ENCODE data around the gene SPTBN5.
A peak's percentile ranks its signal among the peaks of the same experiment; 100 is the strongest.

SPTBN5 gene

GRCh38 chr15:41893422-41894250 is at the start of gene SPTBN5:
SPTBN5 (minus strand) TSS chr15:41894053; CDS start chr15:41893497, 556 bp downstream.
- no peaks in the 10 kb centered on the region for H3K27me3 ChIP-seq (ENCODE audit: control insufficient read depth in 2 of 2, insufficient read depth in 2 of 2, low read length in 2 of 2)
- peaks cover 0 to 7% of the 10 kb centered on the region in 2 donors for H3K36me3 ChIP-seq (ENCODE audit: control insufficient read depth in 2 of 2, insufficient read depth in 2 of 2, low read length in 2 of 2)
- peak within 1 kb of the TSS in 1 of 2 donors; percentile 52 for H3K27ac ChIP-seq (ENCODE audit: low read depth in 2 of 2, low read length in 2 of 2)
- H3K4me3 ChIP-seq (ENCODE audit: low read length in 2 of 2), result peak within 1 kb of the TSS in 1 of 2 donors; percentile 33
- H3K4me1 ChIP-seq (ENCODE audit: control insufficient read depth in 2 of 2, insufficient read depth in 2 of 2, low read length in 2 of 2), result peaks cover 8 to 12% of the 10 kb centered on the region in 2 donors
- H3K9me3 ChIP-seq (ENCODE audit: control insufficient read depth in 2 of 2, low read length in 2 of 2), result no peaks in the 10 kb centered on the region
- peak within 1 kb of the TSS in 1 of 2 donors; percentile 14 for H3K9ac ChIP-seq (ENCODE audit: low read depth in 1 of 2, low read length in 2 of 2)

GRCh38 chr15:41942886-41943285 is 49.0 kb upstream of the SPTBN5 start:
- H3K9me3 ChIP-seq (ENCODE audit: control insufficient read depth in 2 of 2, low read length in 2 of 2), result no peaks in the 10 kb centered on the region
- H3K9ac ChIP-seq (ENCODE audit: low read depth in 1 of 2, low read length in 2 of 2), result no peak overlapping the region
- no peak overlapping the region for H3K27ac ChIP-seq (ENCODE audit: low read depth in 2 of 2, low read length in 2 of 2)
- H3K4me1 ChIP-seq (ENCODE audit: control insufficient read depth in 2 of 2, insufficient read depth in 2 of 2, low read length in 2 of 2), result no peaks in the 10 kb centered on the region
- no peak overlapping the region for H3K4me3 ChIP-seq (ENCODE audit: low read length in 2 of 2)
- no peaks in the 10 kb centered on the region for H3K27me3 ChIP-seq (ENCODE audit: control insufficient read depth in 2 of 2, insufficient read depth in 2 of 2, low read length in 2 of 2)
- H3K36me3 ChIP-seq (ENCODE audit: control insufficient read depth in 2 of 2, insufficient read depth in 2 of 2, low read length in 2 of 2), result peaks cover 20 to 27% of the 10 kb centered on the region in 2 donors

DNA sequence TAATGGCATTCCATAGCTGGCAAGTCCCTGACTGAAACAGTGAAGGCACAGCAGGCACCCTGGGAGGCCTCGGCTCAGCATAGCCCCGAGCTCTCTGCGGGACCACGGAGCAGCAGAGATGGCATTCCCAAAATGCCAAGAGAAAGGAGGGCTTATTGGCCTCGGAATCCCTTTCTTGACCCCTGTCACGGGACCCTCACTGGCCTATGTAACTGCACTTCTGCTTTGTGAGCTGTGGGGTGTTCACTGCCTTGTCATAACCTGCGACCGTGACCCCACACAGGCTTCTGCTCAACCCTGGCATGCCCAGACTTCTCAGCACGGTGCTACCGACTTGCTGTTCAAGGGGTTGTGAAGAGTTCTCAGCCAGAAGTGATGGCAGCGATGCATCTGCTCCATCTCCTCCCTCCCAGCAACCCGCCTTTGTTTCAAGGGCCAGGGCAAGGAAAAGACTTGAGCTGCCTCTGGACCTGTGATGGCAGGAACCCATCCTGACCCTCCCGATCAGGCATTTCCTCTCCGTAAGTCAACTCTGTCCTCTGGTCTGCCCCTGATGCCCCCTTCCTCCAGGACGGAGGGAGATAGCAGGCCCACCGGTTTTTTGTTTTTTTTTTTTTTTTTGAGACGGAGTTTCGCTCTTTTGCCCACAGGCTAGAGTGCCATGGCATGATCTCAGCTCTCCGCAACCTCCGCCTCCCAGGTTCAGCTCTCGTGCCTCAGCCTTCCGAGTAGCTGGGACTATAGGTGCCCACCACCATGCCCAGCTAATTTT is 48.0 kb upstream of the SPTBN5 start:
- Histone ChIP-seq H3K9me3 (ENCODE audit: control insufficient read depth in 2 of 2, low read length in 2 of 2) (no peaks in the 10 kb centered on the region), H3K36me3 (ENCODE audit: control insufficient read depth in 2 of 2, insufficient read depth in 2 of 2, low read length in 2 of 2) (peaks cover 20 to 23% of the 10 kb centered on the region in 2 donors), H3K9ac (ENCODE audit: low read depth in 1 of 2, low read length in 2 of 2) (no peak overlapping the region), H3K4me1 (ENCODE audit: control insufficient read depth in 2 of 2, insufficient read depth in 2 of 2, low read length in 2 of 2) (peaks cover 0 to 5% of the 10 kb centered on the region in 2 donors), H3K27ac (ENCODE audit: low read depth in 2 of 2, low read length in 2 of 2) (no peak overlapping the region), H3K27me3 (ENCODE audit: control insufficient read depth in 2 of 2, insufficient read depth in 2 of 2, low read length in 2 of 2) (no peaks in the 10 kb centered on the region), H3K4me3 (ENCODE audit: low read length in 2 of 2) (no peak overlapping the region)

GRCh38 chr15:41940441-41940857 is 46.6 kb upstream of the SPTBN5 start:
- no peaks in the 10 kb centered on the region for H3K9me3 ChIP-seq (ENCODE audit: control insufficient read depth in 2 of 2, low read length in 2 of 2)
- H3K27me3 ChIP-seq (ENCODE audit: control insufficient read depth in 2 of 2, insufficient read depth in 2 of 2, low read length in 2 of 2), result no peaks in the 10 kb centered on the region
- H3K4me1 ChIP-seq (ENCODE audit: control insufficient read depth in 2 of 2, insufficient read depth in 2 of 2, low read length in 2 of 2), result peaks cover 0 to 11% of the 10 kb centered on the region in 2 donors
- no peak overlapping the region for H3K9ac ChIP-seq (ENCODE audit: low read depth in 1 of 2, low read length in 2 of 2)
- H3K36me3 ChIP-seq (ENCODE audit: control insufficient read depth in 2 of 2, insufficient read depth in 2 of 2, low read length in 2 of 2), result peaks cover 20 to 22% of the 10 kb centered on the region in 2 donors
- no peak overlapping the region for H3K27ac ChIP-seq (ENCODE audit: low read depth in 2 of 2, low read length in 2 of 2)
- no peak overlapping the region for H3K4me3 ChIP-seq (ENCODE audit: low read length in 2 of 2)

- Histone ChIP-seq H3K4me1 (ENCODE audit: control insufficient read depth in 2 of 2, insufficient read depth in 2 of 2, low read length in 2 of 2) (peaks cover 0 to 15% of the 10 kb centered on the region in 2 donors), H3K36me3 (ENCODE audit: control insufficient read depth in 2 of 2, insufficient read depth in 2 of 2, low read length in 2 of 2) (peaks cover 20 to 22% of the 10 kb centered on the region in 2 donors), H3K4me3 (ENCODE audit: low read length in 2 of 2) (no peak overlapping the region), H3K27ac (ENCODE audit: low read depth in 2 of 2, low read length in 2 of 2) (no peak overlapping the region), H3K27me3 (ENCODE audit: control insufficient read depth in 2 of 2, insufficient read depth in 2 of 2, low read length in 2 of 2) (no peaks in the 10 kb centered on the region), H3K9me3 (ENCODE audit: control insufficient read depth in 2 of 2, low read length in 2 of 2) (no peaks in the 10 kb centered on the region), H3K9ac (ENCODE audit: low read depth in 1 of 2, low read length in 2 of 2) (no peak overlapping the region)
Measured at GRCh38 chr15:41939986-41940385, 46.1 kb upstream of the SPTBN5 start.

GRCh38 chr15:41937568-41937923 is 43.7 kb upstream of the SPTBN5 start:
- no peaks in the 10 kb centered on the region for H3K27me3 ChIP-seq (ENCODE audit: control insufficient read depth in 2 of 2, insufficient read depth in 2 of 2, low read length in 2 of 2)
- peak overlapping the region; percentile 53 to 66 for H3K27ac ChIP-seq (ENCODE audit: low read depth in 2 of 2, low read length in 2 of 2)
- no peak overlapping the region for H3K4me3 ChIP-seq (ENCODE audit: low read length in 2 of 2)
- H3K9me3 ChIP-seq (ENCODE audit: control insufficient read depth in 2 of 2, low read length in 2 of 2), result no peaks in the 10 kb centered on the region
- no peak overlapping the region for H3K9ac ChIP-seq (ENCODE audit: low read depth in 1 of 2, low read length in 2 of 2)
- peaks cover 16 to 30% of the 10 kb centered on the region in 2 donors for H3K4me1 ChIP-seq (ENCODE audit: control insufficient read depth in 2 of 2, insufficient read depth in 2 of 2, low read length in 2 of 2)
- peaks cover 16 to 18% of the 10 kb centered on the region in 2 donors for H3K36me3 ChIP-seq (ENCODE audit: control insufficient read depth in 2 of 2, insufficient read depth in 2 of 2, low read length in 2 of 2)

DNA sequence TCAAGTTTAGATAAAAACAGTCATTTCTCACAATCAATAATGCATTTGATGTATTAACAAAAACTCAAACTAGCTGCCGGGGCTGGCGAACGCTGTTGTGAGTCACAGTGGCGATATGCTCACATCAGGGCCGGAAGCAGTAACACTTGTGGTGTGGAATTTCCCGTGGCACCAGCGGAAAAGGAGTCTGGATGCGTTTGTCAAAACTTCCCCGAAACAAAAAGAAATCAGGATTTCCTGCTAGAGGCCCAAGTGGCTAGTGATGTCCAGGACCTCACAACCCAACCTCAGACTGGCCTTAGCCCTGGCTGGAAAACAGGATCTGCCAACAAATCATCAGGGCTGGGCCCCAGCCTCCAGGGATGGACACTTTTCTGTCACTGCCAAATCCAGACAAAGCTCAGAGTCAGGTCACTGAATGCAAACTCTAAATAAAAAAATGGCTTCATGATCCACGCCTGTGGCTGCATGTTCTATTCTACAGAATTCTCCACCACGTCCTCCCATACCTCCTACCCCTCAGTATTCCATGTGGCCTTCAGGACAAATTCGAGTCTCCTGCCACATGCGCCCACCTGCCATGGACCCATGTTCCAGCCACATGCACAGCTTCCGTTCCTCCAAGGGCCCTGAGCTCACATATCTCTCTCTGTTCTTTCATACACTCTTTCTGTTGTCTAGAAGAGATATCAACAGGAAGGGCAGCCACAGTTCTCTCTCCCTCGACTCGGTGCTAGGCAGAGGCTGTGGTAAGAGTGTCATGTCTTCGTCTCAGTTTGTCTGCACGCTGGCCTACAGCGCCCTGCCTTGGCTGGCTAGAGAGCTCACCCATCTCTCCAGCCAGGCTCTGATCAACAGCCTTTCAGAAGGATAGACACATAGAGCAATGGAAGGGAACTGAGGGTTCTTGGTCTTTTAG is 43.1 kb upstream of the SPTBN5 start:
- Histone ChIP-seq H3K36me3 (ENCODE audit: control insufficient read depth in 2 of 2, insufficient read depth in 2 of 2, low read length in 2 of 2) (peaks cover 12 to 14% of the 10 kb centered on the region in 2 donors), H3K9me3 (ENCODE audit: control insufficient read depth in 2 of 2, low read length in 2 of 2) (no peaks in the 10 kb centered on the region), H3K27me3 (ENCODE audit: control insufficient read depth in 2 of 2, insufficient read depth in 2 of 2, low read length in 2 of 2) (no peaks in the 10 kb centered on the region), H3K9ac (ENCODE audit: low read depth in 1 of 2, low read length in 2 of 2) (no peak overlapping the region), H3K27ac (ENCODE audit: low read depth in 2 of 2, low read length in 2 of 2) (peak overlapping the region; percentile 53 to 66), H3K4me3 (ENCODE audit: low read length in 2 of 2) (no peak overlapping the region), H3K4me1 (ENCODE audit: control insufficient read depth in 2 of 2, insufficient read depth in 2 of 2, low read length in 2 of 2) (peaks cover 18 to 32% of the 10 kb centered on the region in 2 donors)

DNA sequence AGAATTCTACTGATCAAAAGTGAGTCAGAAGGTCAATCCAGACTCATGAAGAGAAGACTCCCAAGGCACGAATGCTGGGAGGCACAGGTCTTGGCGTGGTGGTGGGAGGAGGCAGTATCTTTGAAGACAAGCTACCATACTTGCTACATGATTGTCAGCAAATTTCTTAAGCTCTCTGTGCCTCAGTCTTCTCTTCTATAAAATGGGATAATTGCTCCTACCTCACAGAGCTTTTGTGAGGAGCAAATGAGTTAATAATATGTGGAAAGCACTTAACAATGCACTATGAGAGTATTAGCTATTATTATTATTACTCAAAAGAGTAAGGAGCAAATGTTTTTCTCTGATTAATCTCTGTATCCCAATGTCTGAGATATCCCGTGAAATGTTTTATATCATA is 42.3 kb upstream of the SPTBN5 start:
- no peak overlapping the region for H3K9ac ChIP-seq (ENCODE audit: low read depth in 1 of 2, low read length in 2 of 2)
- peaks cover 8% of the 10 kb centered on the region in 2 donors for H3K36me3 ChIP-seq (ENCODE audit: control insufficient read depth in 2 of 2, insufficient read depth in 2 of 2, low read length in 2 of 2)
- no peaks in the 10 kb centered on the region for H3K9me3 ChIP-seq (ENCODE audit: control insufficient read depth in 2 of 2, low read length in 2 of 2)
- H3K27me3 ChIP-seq (ENCODE audit: control insufficient read depth in 2 of 2, insufficient read depth in 2 of 2, low read length in 2 of 2), result no peaks in the 10 kb centered on the region
- H3K4me3 ChIP-seq (ENCODE audit: low read length in 2 of 2), result no peak overlapping the region
- peaks cover 20 to 32% of the 10 kb centered on the region in 2 donors for H3K4me1 ChIP-seq (ENCODE audit: control insufficient read depth in 2 of 2, insufficient read depth in 2 of 2, low read length in 2 of 2)
- H3K27ac ChIP-seq (ENCODE audit: low read depth in 2 of 2, low read length in 2 of 2), result peak overlapping the region in 1 of 2 donors; percentile 69

GRCh38 chr15:41935566-41936020 is 41.7 kb upstream of the SPTBN5 start:
- H3K36me3 ChIP-seq (ENCODE audit: control insufficient read depth in 2 of 2, insufficient read depth in 2 of 2, low read length in 2 of 2), result peaks cover 8% of the 10 kb centered on the region in 2 donors
- H3K4me1 ChIP-seq (ENCODE audit: control insufficient read depth in 2 of 2, insufficient read depth in 2 of 2, low read length in 2 of 2), result peaks cover 23 to 35% of the 10 kb centered on the region in 2 donors
- H3K9ac ChIP-seq (ENCODE audit: low read depth in 1 of 2, low read length in 2 of 2), result no peak overlapping the region
- no peak overlapping the region for H3K4me3 ChIP-seq (ENCODE audit: low read length in 2 of 2)
- H3K9me3 ChIP-seq (ENCODE audit: control insufficient read depth in 2 of 2, low read length in 2 of 2), result no peaks in the 10 kb centered on the region
- peak overlapping the region in 1 of 2 donors; percentile 69 for H3K27ac ChIP-seq (ENCODE audit: low read depth in 2 of 2, low read length in 2 of 2)
- no peaks in the 10 kb centered on the region for H3K27me3 ChIP-seq (ENCODE audit: control insufficient read depth in 2 of 2, insufficient read depth in 2 of 2, low read length in 2 of 2)
